HepG2 (cell line): ENCODE results near the gene HTR1D. TPM values are rescaled to one million over a fixed set of nuclear protein-coding genes. Genes with fewer than 3 reads are reported as not detected.

Experiments
- MXD4 ChIP-seq: IDR thresholded peaks from 2 replicates; pipeline ENCODE4 v1.6.1; 2016; ENCODE audit warnings: mild to moderate bottlenecking, missing biosample characterization, missing genetic modification reagents
- NONO ChIP-seq, 2 experiments: fragments of 450-650 bp in 1 of 2; sonication (generic) in 1 of 2; formaldehyde crosslinking in 1 of 2; IDR thresholded peaks in 1 of 2; conservative IDR thresholded peaks in 1 of 2; 2 replicates each; pipeline versions ENCODE4 v1.6.1 to v1.8.0; 2017 to 2022; ENCODE audit warnings: mild to moderate bottlenecking in 1 of 2, missing genetic modification reagents in 1 of 2, moderate library complexity in 1 of 2
- SNAI1 ChIP-seq: sonication (generic); formaldehyde crosslinking; IDR thresholded peaks from 2 replicates; pipeline ENCODE4 v1.5.0; 2020; ENCODE audit warnings: mild to moderate bottlenecking, missing genetic modification reagents, borderline replicate concordance
- SSRP1 ChIP-seq: IDR thresholded peaks from 2 replicates; pipeline ENCODE4 v1.6.1; 2016; ENCODE audit warnings: control low read depth
- THAP8 ChIP-seq: sonication (generic); formaldehyde crosslinking; IDR thresholded peaks from 2 replicates; pipeline ENCODE4 v1.5.1; 2020; ENCODE audit warnings: missing genetic modification reagents, mild to moderate bottlenecking, borderline replicate concordance
- TMF1 ChIP-seq: sonication (generic); formaldehyde crosslinking; IDR thresholded peaks from 2 replicates; pipeline ENCODE4 v1.8.1; 2022; ENCODE audit warnings: low read depth, missing genetic modification reagents
- ZNF318 ChIP-seq: sonication (generic); formaldehyde crosslinking; IDR thresholded peaks from 2 replicates; pipeline ENCODE4 v1.4.0; 2020; ENCODE audit warnings: mild to moderate bottlenecking, missing genetic modification reagents
- ZNF780A ChIP-seq: sonication (generic); formaldehyde crosslinking; IDR thresholded peaks from 2 replicates; pipeline ENCODE4 v1.8.0; 2022; ENCODE audit warnings: mild to moderate bottlenecking, missing genetic modification reagents, moderate library complexity
- ZSCAN20 ChIP-seq: sonication (generic); formaldehyde crosslinking; IDR thresholded peaks from 2 replicates; pipeline ENCODE4 v1.4.0; 2020; ENCODE audit warnings: missing genetic modification reagents, mild to moderate bottlenecking, borderline replicate concordance
- polyA plus RNA-seq, 8 experiments: library from polyadenylated mRNA; depleted of rRNA in 3 of 8; stranded (reverse) in 7 of 8; unstranded in 1 of 8; fragments of >200 nt; fragmentation: Illumina TruSeq in 4 of 8; extraction: Trizol in 4 of 8; gene quantifications; 2 replicates each; pipeline versions ENCODE4 v1.2.1 to v1.2.3, GENCODE V29; 2011 to 2016; ENCODE audit warnings: low read depth in 4 of 8, missing spikeins in 1 of 8, mixed read lengths in 1 of 8; ENCODE audit not compliant: insufficient read depth in 1 of 8
- total RNA-seq, 5 experiments: library from RNA; depleted of rRNA; stranded (reverse); fragments of >200 nt; fragmentation: Illumina TruSeq; extraction: Trizol; gene quantifications; 2 replicates each; pipeline ENCODE4 v1.2.3, GENCODE V29; 2016; ENCODE audit warnings: low read depth in 1 of 5
- TF ChIP-seq, protein P1 (sequence below): IDR thresholded peaks from 2 replicates; pipeline ENCODE4 v1.6.1; 2016; ENCODE audit warnings: low read depth, missing genetic modification reagents, missing compliant biosample characterization
- TF ChIP-seq, protein P2 (sequence below): IDR thresholded peaks from 2 replicates; pipeline ENCODE4 v1.4.0; 2020; ENCODE audit warnings: mild to moderate bottlenecking, missing genetic modification reagents

The HTR1D gene
- total and polyA plus RNA-seq, 2 of the 13 experiments (the other 11 are each of a cell fraction or from before 2014, with no cell fraction given): 0.04 to 0.07 TPM

GRCh38 chr1:23187637-23188036 is 29.7 kb downstream of the HTR1D start (continued):
- TF ChIP-seq, protein P1, sequence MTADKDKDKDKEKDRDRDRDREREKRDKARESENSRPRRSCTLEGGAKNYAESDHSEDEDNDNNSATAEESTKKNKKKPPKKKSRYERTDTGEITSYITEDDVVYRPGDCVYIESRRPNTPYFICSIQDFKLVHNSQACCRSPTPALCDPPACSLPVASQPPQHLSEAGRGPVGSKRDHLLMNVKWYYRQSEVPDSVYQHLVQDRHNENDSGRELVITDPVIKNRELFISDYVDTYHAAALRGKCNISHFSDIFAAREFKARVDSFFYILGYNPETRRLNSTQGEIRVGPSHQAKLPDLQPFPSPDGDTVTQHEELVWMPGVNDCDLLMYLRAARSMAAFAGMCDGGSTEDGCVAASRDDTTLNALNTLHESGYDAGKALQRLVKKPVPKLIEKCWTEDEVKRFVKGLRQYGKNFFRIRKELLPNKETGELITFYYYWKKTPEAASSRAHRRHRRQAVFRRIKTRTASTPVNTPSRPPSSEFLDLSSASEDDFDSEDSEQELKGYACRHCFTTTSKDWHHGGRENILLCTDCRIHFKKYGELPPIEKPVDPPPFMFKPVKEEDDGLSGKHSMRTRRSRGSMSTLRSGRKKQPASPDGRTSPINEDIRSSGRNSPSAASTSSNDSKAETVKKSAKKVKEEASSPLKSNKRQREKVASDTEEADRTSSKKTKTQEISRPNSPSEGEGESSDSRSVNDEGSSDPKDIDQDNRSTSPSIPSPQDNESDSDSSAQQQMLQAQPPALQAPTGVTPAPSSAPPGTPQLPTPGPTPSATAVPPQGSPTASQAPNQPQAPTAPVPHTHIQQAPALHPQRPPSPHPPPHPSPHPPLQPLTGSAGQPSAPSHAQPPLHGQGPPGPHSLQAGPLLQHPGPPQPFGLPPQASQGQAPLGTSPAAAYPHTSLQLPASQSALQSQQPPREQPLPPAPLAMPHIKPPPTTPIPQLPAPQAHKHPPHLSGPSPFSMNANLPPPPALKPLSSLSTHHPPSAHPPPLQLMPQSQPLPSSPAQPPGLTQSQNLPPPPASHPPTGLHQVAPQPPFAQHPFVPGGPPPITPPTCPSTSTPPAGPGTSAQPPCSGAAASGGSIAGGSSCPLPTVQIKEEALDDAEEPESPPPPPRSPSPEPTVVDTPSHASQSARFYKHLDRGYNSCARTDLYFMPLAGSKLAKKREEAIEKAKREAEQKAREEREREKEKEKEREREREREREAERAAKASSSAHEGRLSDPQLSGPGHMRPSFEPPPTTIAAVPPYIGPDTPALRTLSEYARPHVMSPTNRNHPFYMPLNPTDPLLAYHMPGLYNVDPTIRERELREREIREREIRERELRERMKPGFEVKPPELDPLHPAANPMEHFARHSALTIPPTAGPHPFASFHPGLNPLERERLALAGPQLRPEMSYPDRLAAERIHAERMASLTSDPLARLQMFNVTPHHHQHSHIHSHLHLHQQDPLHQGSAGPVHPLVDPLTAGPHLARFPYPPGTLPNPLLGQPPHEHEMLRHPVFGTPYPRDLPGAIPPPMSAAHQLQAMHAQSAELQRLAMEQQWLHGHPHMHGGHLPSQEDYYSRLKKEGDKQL (CRISPR knock-in tag): 0 out of 2 replicates have a peak, but pooled peaks have one; percentile 20
- TF ChIP-seq NONO (IDR thresholded peaks at IDR 0.05) (no peak), NONO (CRISPR knock-in tag; conservative IDR thresholded peaks at IDR 0.05) (peak; percentile 92), MXD4 (CRISPR knock-in tag) (no peak), ZNF780A (no peak), SSRP1 (CRISPR knock-in tag) (no peak), ZNF318 (no peak), ZSCAN20 (no peak), SNAI1 (CRISPR knock-in tag) (no peak), TMF1 (no peak), THAP8 (CRISPR knock-in tag) (no peak)
- TF ChIP-seq, protein P2, sequence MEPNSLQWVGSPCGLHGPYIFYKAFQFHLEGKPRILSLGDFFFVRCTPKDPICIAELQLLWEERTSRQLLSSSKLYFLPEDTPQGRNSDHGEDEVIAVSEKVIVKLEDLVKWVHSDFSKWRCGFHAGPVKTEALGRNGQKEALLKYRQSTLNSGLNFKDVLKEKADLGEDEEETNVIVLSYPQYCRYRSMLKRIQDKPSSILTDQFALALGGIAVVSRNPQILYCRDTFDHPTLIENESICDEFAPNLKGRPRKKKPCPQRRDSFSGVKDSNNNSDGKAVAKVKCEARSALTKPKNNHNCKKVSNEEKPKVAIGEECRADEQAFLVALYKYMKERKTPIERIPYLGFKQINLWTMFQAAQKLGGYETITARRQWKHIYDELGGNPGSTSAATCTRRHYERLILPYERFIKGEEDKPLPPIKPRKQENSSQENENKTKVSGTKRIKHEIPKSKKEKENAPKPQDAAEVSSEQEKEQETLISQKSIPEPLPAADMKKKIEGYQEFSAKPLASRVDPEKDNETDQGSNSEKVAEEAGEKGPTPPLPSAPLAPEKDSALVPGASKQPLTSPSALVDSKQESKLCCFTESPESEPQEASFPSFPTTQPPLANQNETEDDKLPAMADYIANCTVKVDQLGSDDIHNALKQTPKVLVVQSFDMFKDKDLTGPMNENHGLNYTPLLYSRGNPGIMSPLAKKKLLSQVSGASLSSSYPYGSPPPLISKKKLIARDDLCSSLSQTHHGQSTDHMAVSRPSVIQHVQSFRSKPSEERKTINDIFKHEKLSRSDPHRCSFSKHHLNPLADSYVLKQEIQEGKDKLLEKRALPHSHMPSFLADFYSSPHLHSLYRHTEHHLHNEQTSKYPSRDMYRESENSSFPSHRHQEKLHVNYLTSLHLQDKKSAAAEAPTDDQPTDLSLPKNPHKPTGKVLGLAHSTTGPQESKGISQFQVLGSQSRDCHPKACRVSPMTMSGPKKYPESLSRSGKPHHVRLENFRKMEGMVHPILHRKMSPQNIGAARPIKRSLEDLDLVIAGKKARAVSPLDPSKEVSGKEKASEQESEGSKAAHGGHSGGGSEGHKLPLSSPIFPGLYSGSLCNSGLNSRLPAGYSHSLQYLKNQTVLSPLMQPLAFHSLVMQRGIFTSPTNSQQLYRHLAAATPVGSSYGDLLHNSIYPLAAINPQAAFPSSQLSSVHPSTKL: peak; percentile 89
